ENCODE results near the gene NFIX. TPM values are rescaled to one million over a fixed set of nuclear protein-coding genes. Genes with fewer than 3 reads are reported as not detected.

The NFIX gene
- total RNA-seq, 6 experiments from 2014 or later, result 20.3 to 40.0 (median 26.7) TPM

- peak overlapping the region; percentile 75 to 92 (median 90) for H3K4me3 ChIP-seq
- no peak for DNase-seq
- intact Hi-C loops (cut with DNase I), result no loop called here
- H3K27me3 ChIP-seq, result no peaks in the 10 kb centered on the region
- ATAC-seq, result no peak
- peaks cover 0 to 20% (median 6%) of the 10 kb centered on the region in 4 donors for H3K4me1 ChIP-seq
- peak overlapping the region in 1 of 3 donors; percentile 93 for H3K27ac ChIP-seq
- TF ChIP-seq, protein P1, sequence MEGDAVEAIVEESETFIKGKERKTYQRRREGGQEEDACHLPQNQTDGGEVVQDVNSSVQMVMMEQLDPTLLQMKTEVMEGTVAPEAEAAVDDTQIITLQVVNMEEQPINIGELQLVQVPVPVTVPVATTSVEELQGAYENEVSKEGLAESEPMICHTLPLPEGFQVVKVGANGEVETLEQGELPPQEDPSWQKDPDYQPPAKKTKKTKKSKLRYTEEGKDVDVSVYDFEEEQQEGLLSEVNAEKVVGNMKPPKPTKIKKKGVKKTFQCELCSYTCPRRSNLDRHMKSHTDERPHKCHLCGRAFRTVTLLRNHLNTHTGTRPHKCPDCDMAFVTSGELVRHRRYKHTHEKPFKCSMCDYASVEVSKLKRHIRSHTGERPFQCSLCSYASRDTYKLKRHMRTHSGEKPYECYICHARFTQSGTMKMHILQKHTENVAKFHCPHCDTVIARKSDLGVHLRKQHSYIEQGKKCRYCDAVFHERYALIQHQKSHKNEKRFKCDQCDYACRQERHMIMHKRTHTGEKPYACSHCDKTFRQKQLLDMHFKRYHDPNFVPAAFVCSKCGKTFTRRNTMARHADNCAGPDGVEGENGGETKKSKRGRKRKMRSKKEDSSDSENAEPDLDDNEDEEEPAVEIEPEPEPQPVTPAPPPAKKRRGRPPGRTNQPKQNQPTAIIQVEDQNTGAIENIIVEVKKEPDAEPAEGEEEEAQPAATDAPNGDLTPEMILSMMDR (IDR thresholded peaks at IDR 0.05), result no peak
- TF ChIP-seq POLR2A (IDR thresholded peaks at IDR 0.05), result no peak
- no peaks in the 10 kb centered on the region for H3K9me3 ChIP-seq
- WGBS (ENCODE audit: insufficient coverage, low coverage, low lambda C conversion rate, missing lambda C conversion rate), result 53% methylated on average over 12 of the region's 14 CpGs
- peaks cover 0 to 66% (median 42%) of the 10 kb centered on the region in 4 donors for H3K36me3 ChIP-seq
Observed at GRCh38 chr19:12946731-12947496, 48.4 kb upstream of the NFIX start.

DNA sequence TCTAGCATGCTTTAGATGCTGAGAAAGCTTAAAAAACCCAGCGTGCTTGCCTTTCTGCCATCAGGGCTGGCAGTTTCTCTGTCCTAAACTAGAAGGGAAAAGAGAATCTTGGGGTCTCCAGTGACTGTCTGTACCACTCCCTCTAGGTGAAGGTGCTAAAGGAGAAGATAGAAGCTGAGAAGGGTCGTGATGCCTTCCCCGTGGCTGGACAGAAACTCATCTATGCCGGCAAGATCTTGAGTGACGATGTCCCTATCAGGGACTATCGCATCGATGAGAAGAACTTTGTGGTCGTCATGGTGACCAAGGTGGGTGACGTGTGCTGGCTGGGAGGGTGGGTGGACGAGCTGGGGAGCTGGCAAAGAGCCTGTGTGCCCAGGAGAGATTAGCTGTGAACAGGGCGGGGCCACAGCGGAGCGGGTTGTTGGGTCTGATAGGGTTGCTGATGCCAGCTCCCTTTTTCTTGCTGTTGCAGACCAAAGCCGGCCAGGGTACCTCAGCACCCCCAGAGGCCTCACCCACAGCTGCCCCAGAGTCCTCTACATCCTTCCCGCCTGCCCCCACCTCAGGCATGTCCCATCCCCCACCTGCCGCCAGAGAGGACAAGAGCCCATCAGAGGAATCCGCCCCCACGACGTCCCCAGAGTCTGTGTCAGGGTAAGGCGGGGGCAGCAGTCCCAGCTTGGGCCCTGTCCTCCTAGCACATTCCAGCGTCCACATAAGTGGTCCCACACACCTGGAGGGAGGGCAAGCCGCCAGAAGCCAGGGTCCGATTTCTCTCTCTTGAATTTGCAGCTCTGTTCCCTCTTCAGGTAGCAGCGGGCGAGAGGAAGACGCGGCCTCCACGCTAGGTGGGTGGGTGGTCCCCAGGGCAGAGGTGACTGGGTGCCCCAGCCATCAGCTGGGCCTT lies 47.3 kb upstream of the NFIX start:
- no peak overlapping the region for H3K27ac ChIP-seq
- peak in 2 of 3 donors; percentile 53 to 60 for DNase-seq
- TF ChIP-seq, protein P1 (IDR thresholded peaks at IDR 0.05), result no peak
- no peak for TF ChIP-seq POLR2A (IDR thresholded peaks at IDR 0.05)
- 92% methylated on average over 16 of the region's 28 CpGs for WGBS (ENCODE audit: insufficient coverage, low coverage, low lambda C conversion rate, missing lambda C conversion rate)
- no peak for ATAC-seq
- no peak overlapping the region for H3K4me3 ChIP-seq
- peaks cover 0 to 14% (median 6%) of the 10 kb centered on the region in 4 donors for H3K4me1 ChIP-seq
- no peaks in the 10 kb centered on the region for H3K9me3 ChIP-seq
- peaks cover 0 to 65% (median 41%) of the 10 kb centered on the region in 4 donors for H3K36me3 ChIP-seq
- H3K27me3 ChIP-seq, result no peaks in the 10 kb centered on the region
- intact Hi-C loops (cut with DNase I), result no loop called here

GRCh38 chr19:12948612-12949362 lies 46.5 kb upstream of the NFIX start:
- Histone ChIP-seq H3K36me3 (peaks cover 0 to 63% (median 36%) of the 10 kb centered on the region in 4 donors), H3K27me3 (no peaks in the 10 kb centered on the region), H3K4me3 (no peak overlapping the region), H3K9me3 (no peaks in the 10 kb centered on the region), H3K4me1 (peaks cover 0 to 12% (median 6%) of the 10 kb centered on the region in 4 donors), H3K27ac (no peak overlapping the region)
- DNase-seq (peak in 1 of 3 donors; percentile 53), ATAC-seq (no peak)
- intact Hi-C loops (cut with DNase I), result no loop called here
- 92% methylated on average over 5 of the region's 30 CpGs for WGBS (ENCODE audit: insufficient coverage, low coverage, low lambda C conversion rate, missing lambda C conversion rate)
- TF ChIP-seq, protein P1 (IDR thresholded peaks at IDR 0.05), result no peak
- no peak for TF ChIP-seq POLR2A (IDR thresholded peaks at IDR 0.05)
